Adrenal gland (tissue), 12 donors: ENCODE measurements around the gene PIEZO2. TPM values are rescaled to one million over a fixed set of nuclear protein-coding genes. Genes with fewer than 3 reads are reported as not detected.
A peak's percentile ranks its signal among the peaks of the same experiment; 100 is the strongest.

ENCODE experiments used
- DNase-seq, 7 donors: peaks; one replicate each; pipeline ENCODE4 v3.0.0-alpha.2; 2019 to 2020
- H3K27ac ChIP-seq, 5 donors: fragments of 200-600 bp; sonication (generic) in 4 of 5; 1 replicate in 3 of 5; 2 replicates in 2 of 5; pipeline versions ENCODE4 v1.5.1 to v1.8.0; 2016 to 2020; ENCODE audit warnings: mild to moderate bottlenecking in 1 of 5
- H3K27me3 ChIP-seq: fragments of 200-600 bp; 2 replicates; pipeline ENCODE4 v1.8.0; 2021
- H3K36me3 ChIP-seq, 2 donors: fragments of 200-600 bp; replicated peaks in 1 of 2; 1 replicate in 1 of 2; 2 replicates in 1 of 2; pipeline versions ENCODE4 v1.5.1 to v1.8.0; 2018 to 2022
- H3K4me1 ChIP-seq, 2 donors: fragments of 200-600 bp; replicated peaks in 1 of 2; 1 replicate in 1 of 2; 2 replicates in 1 of 2; pipeline versions ENCODE4 v1.5.1 to v1.8.0; 2018 to 2021
- H3K4me3 ChIP-seq, 4 donors: fragments of 200-600 bp; sonication (generic) in 3 of 4; one replicate each; pipeline ENCODE4 v1.5.1; 2016 to 2018
- H3K9me3 ChIP-seq, 3 donors: fragments of 200-600 bp; sonication (generic) in 1 of 3; replicated peaks in 1 of 3; 1 replicate in 2 of 3; 2 replicates in 1 of 3; pipeline versions ENCODE4 v1.5.1 to v1.8.0; 2016 to 2021
- CTCF ChIP-seq, 6 experiments: fragments of 450-650 bp in 4 of 6; fragments of 200-600 bp in 2 of 6; sonication (generic) in 1 of 6; IDR thresholded peaks; 1 replicate in 5 of 6; 2 replicates in 1 of 6; pipeline versions ENCODE4 v1.5.1 to v1.8.0; 2016 to 2021; ENCODE audit warnings: antibody characterized with exemption in 6 of 6, mild to moderate bottlenecking in 2 of 6, moderate library complexity in 1 of 6
- POLR2A ChIP-seq, 2 donors: fragments of 450-650 bp; IDR thresholded peaks; one replicate each; pipeline ENCODE4 v1.6.1; 2017; ENCODE audit warnings: antibody characterized with exemption in 2 of 2, mild to moderate bottlenecking in 2 of 2, moderate library complexity in 1 of 2
- WGBS, 4 donors: extraction: QIAGEN DNeasy Blood & Tissue Kit in 2 of 4; methylation state at CpG; one replicate each; pipeline versions ENCODE4 v1.1.5 to v1.1.7; 2013 to 2017; 5-methylcytosine and 5-hydroxymethylcytosine counted together
- intact Hi-C, 2 donors: fragments of 100-400 bp; cut with DNase I; formaldehyde crosslinking; loops; one replicate each; pipeline versions ENCODE4 v1.14.1 to v1.15.0; 2022 to 2023
- polyA plus RNA-seq, 3 donors: library from polyadenylated mRNA; stranded (reverse); fragments of 200-250 nt in 2 of 3; fragments of 350-450 nt in 1 of 3; fragmentation: Illumina TruSeq in 1 of 3; extraction: RNeasy Lipid Tissue Mini Kit (QIAGEN cat#74804) in 1 of 3; gene quantifications; one replicate each; pipeline ENCODE4 v1.2.3, GENCODE V29; 2013 to 2014
- total RNA-seq, 9 donors: library from RNA; depleted of rRNA in 4 of 9; stranded (reverse); fragments of >200 nt in 4 of 9; fragments of 120-200 nt in 1 of 9; fragmentation: NEBNext Ultra II Directional in 1 of 9; extraction: Animal tissue kit (Norgen Biotek cat#: 25700) in 1 of 9; gene quantifications; one replicate each; pipeline versions ENCODE4 v1.1.0 to v1.2.4, GENCODE V29; 2013 to 2023
- donor health status: healthy with polysubstance abuse.
- donor health status: Bipolar disorder and iron deficiency.
- donor health status: DM: yes; HTN: yes; CAD: no.
- donor health status: DM: no; HTN: no; CAD: no.
- donor health status: DM: no; HTN: no; CAD: no.
- donor health status: DM: yes; HTN: yes; CAD: no.

PIEZO2 gene
- total and polyA plus RNA-seq, 12 donors = 0.88 to 18.0 (median 2.6) TPM

DNA sequence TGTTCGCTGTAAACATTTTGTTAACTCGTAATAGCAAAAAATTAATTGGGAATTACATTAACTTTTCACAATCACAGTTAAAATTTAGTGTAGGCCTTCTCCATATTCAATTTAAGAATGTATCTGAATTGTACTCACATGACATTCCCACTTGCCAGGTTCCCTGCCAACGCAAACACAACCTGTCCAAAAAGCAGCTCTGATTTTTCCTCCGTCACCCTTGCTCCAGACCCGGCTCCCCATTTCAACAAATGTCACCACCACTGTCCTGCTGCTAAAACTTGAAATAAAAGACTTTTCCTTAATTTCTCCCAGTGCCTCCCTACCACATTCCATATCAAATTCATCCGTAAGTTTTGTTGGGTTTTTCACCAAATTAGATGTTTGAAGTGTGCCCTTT is 120.3 kb downstream of the PIEZO2 start:
- no peaks in the 10 kb centered on the region for H3K36me3 ChIP-seq
- H3K4me3 ChIP-seq = no peak overlapping the region
- no peak overlapping the region for H3K27ac ChIP-seq
- TF ChIP-seq POLR2A (IDR thresholded peaks at IDR 0.05) (no peak), CTCF (IDR thresholded peaks at IDR 0.05) (no peak)
- DNase-seq = no peak
- H3K4me1 ChIP-seq = no peaks in the 10 kb centered on the region
- no peaks in the 10 kb centered on the region for H3K9me3 ChIP-seq
- intact Hi-C loops = no loop called here
- no peaks in the 10 kb centered on the region for H3K27me3 ChIP-seq
- 94 to 96% (median 95%) methylated on average over 6 of the region's 6 CpGs for WGBS, 4 donors

- TF ChIP-seq CTCF (IDR thresholded peaks at IDR 0.05) (no peak), POLR2A (IDR thresholded peaks at IDR 0.05) (no peak)
- Histone ChIP-seq H3K27ac (no peak overlapping the region), H3K4me3 (no peak overlapping the region), H3K4me1 (no peaks in the 10 kb centered on the region), H3K9me3 (no peaks in the 10 kb centered on the region), H3K36me3 (no peaks in the 10 kb centered on the region), H3K27me3 (no peaks in the 10 kb centered on the region)
- peak in 1 of 7 donors; percentile 8 for DNase-seq
- WGBS, 4 donors = 61 to 69% (median 66%) methylated on average over 4 of the region's 4 CpGs
- intact Hi-C loops = no loop called here
Measured at GRCh38 chr18:11027862-11028261, 121.5 kb downstream of the PIEZO2 start.

GRCh38 chr18:11025671-11026070 is 123.7 kb downstream of the PIEZO2 start:
- Histone ChIP-seq H3K36me3 (no peaks in the 10 kb centered on the region), H3K4me1 (no peaks in the 10 kb centered on the region), H3K27me3 (no peaks in the 10 kb centered on the region), H3K27ac (no peak overlapping the region), H3K4me3 (no peak overlapping the region), H3K9me3 (no peaks in the 10 kb centered on the region)
- no peak for DNase-seq
- TF ChIP-seq CTCF (IDR thresholded peaks at IDR 0.05) = no peak
- TF ChIP-seq POLR2A (IDR thresholded peaks at IDR 0.05) = no peak
- intact Hi-C loops = no loop called here
- 69 to 80% (median 77%) methylated on average over 4 of the region's 4 CpGs for WGBS, 4 donors

GRCh38 chr18:11024928-11025669 is 124.3 kb downstream of the PIEZO2 start:
- intact Hi-C loops = no loop called here
- no peaks in the 10 kb centered on the region for H3K27me3 ChIP-seq

More at GRCh38 chr18:11024928-11025669, 124.3 kb downstream of the PIEZO2 start:
- no peak overlapping the region for H3K27ac ChIP-seq
- H3K4me1 ChIP-seq = no peaks in the 10 kb centered on the region
- no peaks in the 10 kb centered on the region for H3K36me3 ChIP-seq
- no peak overlapping the region for H3K4me3 ChIP-seq
- WGBS, 4 donors = 76 to 87% (median 80%) methylated on average over 12 to 13 of the region's 13 CpGs
- H3K9me3 ChIP-seq = no peaks in the 10 kb centered on the region
- TF ChIP-seq POLR2A (IDR thresholded peaks at IDR 0.05) (no peak), CTCF (IDR thresholded peaks at IDR 0.05) (no peak)
- peak in 3 of 7 donors; percentile 26 to 65 (median 34) for DNase-seq
